Stomach (tissue), 4 donors: ENCODE data around the gene RABGAP1.

Experiments used
- CTCF ChIP-seq, 7 experiments: fragments of 450-650 bp in 4 of 7; fragments of 200-600 bp in 3 of 7; sonication (generic) in 3 of 7; IDR thresholded peaks; one replicate each; pipeline ENCODE4 v1.5.1; 2016 to 2019; ENCODE audit warnings: antibody characterized with exemption in 7 of 7, control low read depth in 2 of 7, mild to moderate bottlenecking in 1 of 7
- POLR2A ChIP-seq, 4 donors: fragments of 450-650 bp; IDR thresholded peaks; one replicate each; pipeline ENCODE4 v1.6.1; 2016; ENCODE audit warnings: antibody characterized with exemption in 4 of 4, control low read depth in 2 of 4, mild to moderate bottlenecking in 1 of 4, moderate library complexity in 1 of 4

- TF ChIP-seq CTCF (IDR thresholded peaks at IDR 0.05) (no peak), POLR2A (IDR thresholded peaks at IDR 0.05) (no peak)
Measured at GRCh38 chr9:123089040-123089439, 148.2 kb downstream of the RABGAP1 start.
